Neuronal stem cell (in vitro differentiated cells): Measurements from ENCODE around the gene DOCK8.

Experiments
- DNase-seq: peaks from one replicate; pipeline ENCODE4 v3.0.0-alpha.2; 2013; ENCODE audit warnings: low spot score
- H2AFZ ChIP-seq: one replicate; pipeline ENCODE4 v1.6.1; 2013; ENCODE audit warnings: mild to moderate bottlenecking, low read length, inconsistent platforms
- H2AK5ac ChIP-seq: 2 replicates; pipeline ENCODE4 v1.6.1; 2013; ENCODE audit warnings: low read depth, mild to moderate bottlenecking, inconsistent platforms, low read length, moderate library complexity, mixed read lengths
- H2BK120ac ChIP-seq: 2 replicates; pipeline ENCODE4 v1.6.1; 2013; ENCODE audit warnings: low read depth, mild to moderate bottlenecking, inconsistent platforms, low read length, moderate library complexity, mixed read lengths
- H2BK12ac ChIP-seq: one replicate; pipeline ENCODE4 v1.6.1; 2013; ENCODE audit warnings: low read length, inconsistent platforms
- H2BK15ac ChIP-seq: 2 replicates; pipeline ENCODE4 v1.6.1; 2013; ENCODE audit warnings: mild to moderate bottlenecking, low read length, inconsistent platforms, mixed read lengths
- H2BK5ac ChIP-seq: one replicate; pipeline ENCODE4 v1.6.1; 2013; ENCODE audit warnings: inconsistent platforms, mild to moderate bottlenecking, low read length, moderate library complexity
- H3K14ac ChIP-seq: one replicate; pipeline ENCODE4 v1.6.1; 2013; ENCODE audit warnings: low read length, inconsistent platforms
- H3K18ac ChIP-seq: 2 replicates; pipeline ENCODE4 v1.6.1; 2013; ENCODE audit warnings: low read length, inconsistent platforms
- H3K23ac ChIP-seq: 2 replicates; pipeline ENCODE4 v1.6.1; 2013; ENCODE audit warnings: low read depth, mild to moderate bottlenecking, mixed read lengths, low read length, inconsistent platforms; ENCODE audit not compliant: poor library complexity
- H3K27ac ChIP-seq: replicated peaks from 3 replicates; pipeline ENCODE4 v1.5.1; 2013; ENCODE audit warnings: low read length, inconsistent platforms
- H3K27me3 ChIP-seq, 3 experiments: 2 replicates each; pipeline ENCODE4 v1.6.1; 2013; ENCODE audit warnings: low read length in 3 of 3, mild to moderate bottlenecking in 2 of 3, inconsistent platforms in 1 of 3, low read depth in 1 of 3, mixed read lengths in 1 of 3, moderate library complexity in 1 of 3; ENCODE audit not compliant: control insufficient read depth in 3 of 3, insufficient read depth in 3 of 3
- H3K36me3 ChIP-seq, 2 donors: replicated peaks in 1 of 2; 2 replicates each; pipeline ENCODE4 v1.6.1; 2013; ENCODE audit warnings: low read length in 2 of 2; ENCODE audit not compliant: control insufficient read depth in 2 of 2, insufficient read depth in 2 of 2
- H3K4ac ChIP-seq: 2 replicates; pipeline ENCODE4 v1.6.1; 2013; ENCODE audit warnings: inconsistent platforms, mild to moderate bottlenecking, low read length, moderate library complexity
- H3K4me1 ChIP-seq, 2 donors: 1 replicate in 1 of 2; 2 replicates in 1 of 2; pipeline ENCODE4 v1.6.1; 2013; ENCODE audit warnings: low read length in 2 of 2, low read depth in 1 of 2; ENCODE audit not compliant: control insufficient read depth in 2 of 2, insufficient read depth in 1 of 2
- H3K4me2 ChIP-seq: one replicate; pipeline ENCODE4 v1.6.1; 2013; ENCODE audit warnings: mild to moderate bottlenecking, low read length, inconsistent platforms; ENCODE audit not compliant: insufficient read depth, poor library complexity, severe bottlenecking
- H3K4me3 ChIP-seq, 2 donors: 2 replicates each; pipeline ENCODE4 v1.5.1; 2013; ENCODE audit warnings: low read length in 2 of 2, mild to moderate bottlenecking in 2 of 2, inconsistent platforms in 1 of 2, moderate library complexity in 1 of 2
- H3K79me1 ChIP-seq: one replicate; pipeline ENCODE4 v1.6.1; 2013; ENCODE audit warnings: low read depth, mild to moderate bottlenecking, inconsistent platforms, low read length, moderate library complexity
- H3K9ac ChIP-seq: one replicate; pipeline ENCODE4 v1.6.1; 2013; ENCODE audit warnings: mild to moderate bottlenecking, low read depth, low read length, inconsistent platforms; ENCODE audit not compliant: poor library complexity
- H3K9me3 ChIP-seq, 2 donors: replicated peaks in 1 of 2; 2 replicates each; pipeline versions ENCODE3 to v1.6.1; 2013; ENCODE audit warnings: low read length in 2 of 2, mild to moderate bottlenecking in 2 of 2, inconsistent platforms in 1 of 2, low read depth in 1 of 2, mixed read lengths in 1 of 2, moderate library complexity in 1 of 2; ENCODE audit not compliant: control insufficient read depth in 2 of 2, insufficient read depth in 1 of 2
- H4K8ac ChIP-seq: one replicate; pipeline ENCODE4 v1.6.1; 2013; ENCODE audit warnings: low read depth, mild to moderate bottlenecking, inconsistent platforms, low read length, moderate library complexity
- H4K91ac ChIP-seq: one replicate; pipeline ENCODE4 v1.6.1; 2013; ENCODE audit warnings: low read length, low read depth, mild to moderate bottlenecking, inconsistent platforms; ENCODE audit not compliant: poor library complexity
- whole genome bisulfite sequencing, 2 donors: extraction: QIAGEN DNeasy Blood & Tissue Kit; methylation state at CpG; one replicate each; pipeline ENCODE4 v1.1.7; 2013; ENCODE audit warnings: missing lambda C conversion rate in 2 of 2, mixed read lengths in 1 of 2; ENCODE audit not compliant: insufficient read length in 2 of 2, insufficient replicate concordance in 1 of 2; ENCODE audit errors: extremely low coverage in 2 of 2; 5-methylcytosine and 5-hydroxymethylcytosine counted together

DOCK8 gene

GRCh38 chr9:363274-363612, 148.6 kb downstream of the DOCK8 start:
- DNase-seq = no peak
- Histone ChIP-seq H3K4me2 (no peak overlapping the region), H3K79me1 (no peaks in the 10 kb centered on the region), H3K4me1 (no peaks in the 10 kb centered on the region), H4K91ac (no peak overlapping the region), H3K23ac (no peak overlapping the region), H2BK15ac (no peak overlapping the region), H3K4me3 (no peak overlapping the region), H3K9ac (no peak overlapping the region), H3K4ac (no peak overlapping the region), H2AK5ac (no peak overlapping the region), H4K8ac (no peak overlapping the region), H3K27me3 (no peaks in the 10 kb centered on the region), H3K27ac (no peak overlapping the region), H3K9me3 (no peaks in the 10 kb centered on the region), H3K18ac (no peak overlapping the region), H2BK5ac (no peak overlapping the region), H3K36me3 (no peaks in the 10 kb centered on the region), H2AFZ (no peak overlapping the region), H2BK120ac (no peak overlapping the region), H3K14ac (no peak overlapping the region), H2BK12ac (no peak overlapping the region)
- WGBS, 2 donors = no CpG with 5 or more reads among the region's 5 CpGs

GRCh38 chr9:365436-365835, 150.8 kb downstream of the DOCK8 start:
- no CpG with 5 or more reads among the region's 2 CpGs for WGBS, 2 donors
- Histone ChIP-seq H3K27me3 (no peaks in the 10 kb centered on the region), H3K14ac (no peak overlapping the region), H2BK15ac (no peak overlapping the region), H2BK120ac (no peak overlapping the region), H3K79me1 (no peaks in the 10 kb centered on the region), H4K91ac (no peak overlapping the region), H2BK5ac (no peak overlapping the region), H3K9ac (no peak overlapping the region), H4K8ac (no peak overlapping the region), H3K23ac (no peak overlapping the region), H3K9me3 (no peaks in the 10 kb centered on the region), H3K4ac (no peak overlapping the region), H3K36me3 (no peaks in the 10 kb centered on the region), H2AK5ac (no peak overlapping the region), H3K27ac (no peak overlapping the region), H3K18ac (no peak overlapping the region), H3K4me1 (no peaks in the 10 kb centered on the region), H3K4me3 (no peak overlapping the region), H2BK12ac (no peak overlapping the region), H3K4me2 (no peak overlapping the region), H2AFZ (no peak overlapping the region)
- DNase-seq = no peak

- H2AK5ac ChIP-seq = no peak overlapping the region
- H2BK15ac ChIP-seq = no peak overlapping the region
- no peak overlapping the region for H2BK12ac ChIP-seq
- H3K18ac ChIP-seq = no peak overlapping the region
- no peaks in the 10 kb centered on the region for H3K36me3 ChIP-seq
- no peak overlapping the region for H3K27ac ChIP-seq
- no peak overlapping the region for H2BK120ac ChIP-seq
- H3K9me3 ChIP-seq = no peaks in the 10 kb centered on the region
- DNase-seq = no peak
- WGBS, 2 donors = no CpG with 5 or more reads among the region's 3 CpGs
- H3K4me3 ChIP-seq = no peak overlapping the region
- H3K23ac ChIP-seq = no peak overlapping the region
- no peak overlapping the region for H4K91ac ChIP-seq
- H3K9ac ChIP-seq = no peak overlapping the region
- no peak overlapping the region for H2BK5ac ChIP-seq
- H4K8ac ChIP-seq = no peak overlapping the region
- no peaks in the 10 kb centered on the region for H3K79me1 ChIP-seq
- H3K14ac ChIP-seq = no peak overlapping the region
- H3K4me2 ChIP-seq = no peak overlapping the region
- no peak overlapping the region for H3K4ac ChIP-seq
- no peak overlapping the region for H2AFZ ChIP-seq
- no peaks in the 10 kb centered on the region for H3K4me1 ChIP-seq
- no peaks in the 10 kb centered on the region for H3K27me3 ChIP-seq
Measured at GRCh38 chr9:366620-367019, 152.0 kb downstream of the DOCK8 start.

DNA sequence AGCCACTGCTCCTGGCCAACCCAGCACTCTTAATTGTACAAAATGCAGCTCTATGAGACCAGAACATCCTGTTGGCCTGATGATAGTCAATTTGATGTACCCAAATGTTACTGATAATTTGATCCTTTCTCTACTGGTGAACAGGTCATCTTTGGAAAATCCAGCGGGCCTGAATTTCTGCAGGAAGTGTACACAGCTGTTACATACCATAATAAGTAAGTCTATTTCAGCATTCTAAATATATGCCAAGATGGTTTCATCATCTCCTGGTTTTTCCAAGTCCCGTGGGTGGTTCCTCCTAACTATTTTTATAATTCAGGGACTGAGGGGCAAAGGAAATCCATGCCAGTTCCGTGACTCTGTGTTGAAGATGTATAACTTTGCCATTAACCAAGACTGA, 155.4 kb downstream of the DOCK8 start:
- no peak overlapping the region for H2BK15ac ChIP-seq
- WGBS, 2 donors = no CpG with 5 or more reads among the region's 3 CpGs
- no peak overlapping the region for H2BK5ac ChIP-seq
- no peak overlapping the region for H3K18ac ChIP-seq
- H2BK12ac ChIP-seq = no peak overlapping the region
- no peak overlapping the region for H2AFZ ChIP-seq
- DNase-seq = no peak
- no peak overlapping the region for H3K14ac ChIP-seq
- no peaks in the 10 kb centered on the region for H3K4me1 ChIP-seq
- H4K8ac ChIP-seq = no peak overlapping the region
- H2BK120ac ChIP-seq = no peak overlapping the region
- no peak overlapping the region for H2AK5ac ChIP-seq
- no peak overlapping the region for H3K4me3 ChIP-seq
- no peak overlapping the region for H4K91ac ChIP-seq
- H3K36me3 ChIP-seq = no peaks in the 10 kb centered on the region
- H3K79me1 ChIP-seq = no peaks in the 10 kb centered on the region
- no peaks in the 10 kb centered on the region for H3K9me3 ChIP-seq
- no peak overlapping the region for H3K27ac ChIP-seq
- peaks cover 0 to 3% (median 0%) of the 10 kb centered on the region in 3 experiments for H3K27me3 ChIP-seq
- H3K4me2 ChIP-seq = no peak overlapping the region
- H3K9ac ChIP-seq = no peak overlapping the region
- H3K23ac ChIP-seq = no peak overlapping the region
- H3K4ac ChIP-seq = no peak overlapping the region
